HUES6 (cell line): Measurements from ENCODE around the gene GPR107.

Source experiments
- H3K27ac ChIP-seq: 2 replicates; pipeline ENCODE4 v1.7.0; 2013; ENCODE audit warnings: low read depth, mild to moderate bottlenecking, low read length, inconsistent platforms
- H3K27me3 ChIP-seq: 2 replicates; pipeline ENCODE4 v1.6.1; 2013; ENCODE audit warnings: low read length; ENCODE audit not compliant: control insufficient read depth, insufficient read depth
- H3K36me3 ChIP-seq: 2 replicates; pipeline ENCODE4 v1.6.1; 2013; ENCODE audit warnings: low read length; ENCODE audit not compliant: control insufficient read depth, insufficient read depth
- H3K4me1 ChIP-seq: 2 replicates; pipeline ENCODE4 v1.6.1; 2013; ENCODE audit warnings: low read length; ENCODE audit not compliant: control insufficient read depth, insufficient read depth
- H3K4me3 ChIP-seq: 2 replicates; pipeline ENCODE4 v1.5.1; 2013; ENCODE audit warnings: low read depth, low read length
- H3K9ac ChIP-seq: one replicate; pipeline ENCODE4 v1.6.1; 2013; ENCODE audit warnings: mild to moderate bottlenecking, low read length
- H3K9me3 ChIP-seq: 2 replicates; pipeline ENCODE4 v1.6.1; 2013; ENCODE audit warnings: low read depth, low read length; ENCODE audit not compliant: control insufficient read depth, insufficient read depth

GPR107 gene

GRCh38 chr9:130166399-130166798 lies 112.7 kb downstream of the GPR107 start:
- H3K27me3 ChIP-seq, result no peaks in the 10 kb centered on the region

GRCh38 chr9:130167927-130168326 lies 114.2 kb downstream of the GPR107 start:
- no peaks in the 10 kb centered on the region for H3K27me3 ChIP-seq
- H3K36me3 ChIP-seq, result no peaks in the 10 kb centered on the region
- peaks cover 6% of the 10 kb centered on the region; the same call in 1 of the 2 replicates for H3K4me1 ChIP-seq
- no peak overlapping the region for H3K27ac ChIP-seq
- no peak overlapping the region for H3K9ac ChIP-seq
- H3K9me3 ChIP-seq, result no peaks in the 10 kb centered on the region
- no peak overlapping the region for H3K4me3 ChIP-seq

More at GRCh38 chr9:130166399-130166798, 112.7 kb downstream of the GPR107 start:
- no peaks in the 10 kb centered on the region for H3K9me3 ChIP-seq
- peaks cover 2% of the 10 kb centered on the region; the same call in 1 of the 2 replicates for H3K4me1 ChIP-seq
- H3K36me3 ChIP-seq, result no peaks in the 10 kb centered on the region
- H3K27ac ChIP-seq, result no peak overlapping the region
- H3K9ac ChIP-seq, result no peak overlapping the region
- H3K4me3 ChIP-seq, result no peak overlapping the region

GRCh38 chr9:130171226-130172148 lies 117.8 kb downstream of the GPR107 start:
- Histone ChIP-seq H3K27ac (no peak overlapping the region), H3K36me3 (no peaks in the 10 kb centered on the region), H3K4me3 (peak overlapping the region; percentile 62), H3K9ac (no peak overlapping the region), H3K27me3 (no peaks in the 10 kb centered on the region), H3K4me1 (peaks cover 19% of the 10 kb centered on the region), H3K9me3 (no peaks in the 10 kb centered on the region)

GRCh38 chr9:130172161-130172857 lies 118.6 kb downstream of the GPR107 start, which contains the start of gene NCS1:
Gene NCS1 (plus strand): TSS chr9:130172404. CDS start chr9:130172664, 260 bp downstream.
- Histone ChIP-seq H3K9me3 (no peaks in the 10 kb centered on the region), H3K9ac (peak within 1 kb of the TSS; percentile 40), H3K36me3 (no peaks in the 10 kb centered on the region), H3K4me3 (peak within 1 kb of the TSS; percentile 62), H3K4me1 (peaks cover 19% of the 10 kb centered on the region), H3K27me3 (no peaks in the 10 kb centered on the region), H3K27ac (no peak within 1 kb of the TSS)

- Histone ChIP-seq H3K4me1 (peaks cover 19% of the 10 kb centered on the region), H3K27ac (no peak overlapping the region), H3K27me3 (no peaks in the 10 kb centered on the region), H3K4me3 (peak overlapping the region; percentile 59), H3K9ac (peak overlapping the region; percentile 40), H3K9me3 (no peaks in the 10 kb centered on the region), H3K36me3 (no peaks in the 10 kb centered on the region)
Observed at GRCh38 chr9:130172858-130173665, 119.4 kb downstream of the GPR107 start.

GRCh38 chr9:130173666-130173983 lies 119.9 kb downstream of the GPR107 start:
- Histone ChIP-seq H3K9ac (peak overlapping the region; percentile 39), H3K36me3 (no peaks in the 10 kb centered on the region), H3K27me3 (no peaks in the 10 kb centered on the region), H3K27ac (no peak overlapping the region), H3K4me1 (peaks cover 19% of the 10 kb centered on the region), H3K9me3 (no peaks in the 10 kb centered on the region), H3K4me3 (peak overlapping the region; percentile 59)

GRCh38 chr9:130174025-130174424 lies 120.3 kb downstream of the GPR107 start:
- Histone ChIP-seq H3K9me3 (no peaks in the 10 kb centered on the region), H3K4me3 (no peak overlapping the region; the same call in 1 of the 2 replicates), H3K27ac (no peak overlapping the region)

GRCh38 chr9:130174920-130175321 lies 121.2 kb downstream of the GPR107 start:
- Histone ChIP-seq H3K36me3 (no peaks in the 10 kb centered on the region), H3K27me3 (no peaks in the 10 kb centered on the region), H3K4me3 (no peak overlapping the region), H3K27ac (no peak overlapping the region), H3K9ac (no peak overlapping the region), H3K4me1 (peaks cover 19% of the 10 kb centered on the region), H3K9me3 (no peaks in the 10 kb centered on the region)

More at GRCh38 chr9:130174025-130174424, 120.3 kb downstream of the GPR107 start:
- H3K27me3 ChIP-seq, result no peaks in the 10 kb centered on the region
- no peak overlapping the region for H3K9ac ChIP-seq
- peaks cover 19% of the 10 kb centered on the region for H3K4me1 ChIP-seq
- H3K36me3 ChIP-seq, result no peaks in the 10 kb centered on the region

- Histone ChIP-seq H3K4me3 (no peak overlapping the region), H3K27ac (no peak overlapping the region), H3K27me3 (no peaks in the 10 kb centered on the region), H3K36me3 (no peaks in the 10 kb centered on the region), H3K4me1 (peaks cover 19% of the 10 kb centered on the region), H3K9ac (no peak overlapping the region), H3K9me3 (no peaks in the 10 kb centered on the region)
Observed at GRCh38 chr9:130175355-130175754, 121.6 kb downstream of the GPR107 start.

GRCh38 chr9:130176760-130177159 lies 123.1 kb downstream of the GPR107 start:
- Histone ChIP-seq H3K27me3 (no peaks in the 10 kb centered on the region), H3K36me3 (no peaks in the 10 kb centered on the region), H3K4me1 (peaks cover 14% of the 10 kb centered on the region), H3K9ac (no peak overlapping the region), H3K4me3 (no peak overlapping the region), H3K27ac (no peak overlapping the region), H3K9me3 (no peaks in the 10 kb centered on the region)
